Cerebellar nuclear complex (tissue), 1 donor: ENCODE results near the gene ZNF117.
"Not testable (repeated sequence)": the region's sequence is repeated elsewhere in the genome, so short reads cannot be mapped to it uniquely, and the experiment has no call there.

ENCODE experiments used
- DNase-seq, 2 experiments: peaks; one replicate each; lab custom pipeline; 2025; lab: John Stamatoyannopoulos, UW

The ZNF117 gene

GRCh38 chr7:64990936-64991335 lies at the start of gene ZNF117:
TSS of gene ZNF117 (minus strand) at chr7:64991036.
- DNase-seq, result no peak

GRCh38 chr7:65038767-65039166 lies 47.9 kb upstream of the ZNF117 start:
- DNase-seq, result not testable (repeated sequence)

GRCh38 chr7:65037740-65038688 lies 47.2 kb upstream of the ZNF117 start:
- peak; percentile 20 to 80 for DNase-seq

GRCh38 chr7:65036526-65036925 lies 45.7 kb upstream of the ZNF117 start:
- not testable (repeated sequence) for DNase-seq

- DNase-seq, result not testable (repeated sequence)
These were observed 44.6 kb upstream of the ZNF117 start for GRCh38 chr7:65035469-65035868.

GRCh38 chr7:65034120-65034782 lies 43.4 kb upstream of the ZNF117 start:
- DNase-seq, result not testable (repeated sequence)

- DNase-seq, result not testable (repeated sequence)
These were observed 42.6 kb upstream of the ZNF117 start for GRCh38 chr7:65033391-65033790.

GRCh38 chr7:65025023-65025422 lies 34.2 kb upstream of the ZNF117 start:
- DNase-seq, result not testable (repeated sequence)

GRCh38 chr7:65020978-65021377 lies 30.1 kb upstream of the ZNF117 start:
- DNase-seq, result not testable (repeated sequence)

GRCh38 chr7:65009881-65010280 lies 19.0 kb upstream of the ZNF117 start:
- DNase-seq, result not testable (repeated sequence)

GRCh38 chr7:65009394-65009793 lies 18.6 kb upstream of the ZNF117 start:
- not testable (repeated sequence) for DNase-seq

GRCh38 chr7:65007036-65007435 lies 16.2 kb upstream of the ZNF117 start:
- not testable (repeated sequence) for DNase-seq

- peak; percentile 96 to 97 for DNase-seq
These were observed 15.5 kb upstream of the ZNF117 start, which contains the start of gene ERV3-1 for GRCh38 chr7:65006094-65006992. TSS of gene ERV3-1 (minus strand) at chr7:65006687. CDS start at chr7:64993026, 13,661 bp downstream.

GRCh38 chr7:65004575-65004974 lies 13.7 kb upstream of the ZNF117 start:
- DNase-seq, result no peak

- DNase-seq, result no peak
These were observed 12.2 kb upstream of the ZNF117 start for GRCh38 chr7:65002972-65003585.

GRCh38 chr7:65001291-65001814 lies 10.5 kb upstream of the ZNF117 start:
- no peak for DNase-seq

- no peak for DNase-seq
These were observed 8.5 kb upstream of the ZNF117 start for GRCh38 chr7:64999165-65000004.

- DNase-seq, result no peak
These were observed 8.0 kb upstream of the ZNF117 start for GRCh38 chr7:64998865-64999164.

GRCh38 chr7:64997927-64998391 lies 7.1 kb upstream of the ZNF117 start:
- DNase-seq, result no peak
